Activated CD8-positive, alpha-beta memory T cell treated with anti-CD3 and anti-CD28 coated beads, Interleukin-2, amount 50 U/mL, for 48 hours (primary cell): ENCODE results near the gene MPPED1.

ENCODE experiments used
- DNase-seq: peaks from one replicate; pipeline ENCODE4 v3.0.0-alpha.2; 2020

Gene MPPED1

GRCh38 chr22:43449831-43450225, 38.0 kb downstream of the MPPED1 start:
- no peak for DNase-seq

GRCh38 chr22:43451371-43452050, 39.7 kb downstream of the MPPED1 start:
- DNase-seq, result no peak

GRCh38 chr22:43455846-43456245, 44.0 kb downstream of the MPPED1 start:
- DNase-seq, result no peak

- no peak for DNase-seq
These were observed 45.2 kb downstream of the MPPED1 start for GRCh38 chr22:43457002-43457401.

GRCh38 chr22:43462701-43463100, 50.9 kb downstream of the MPPED1 start:
- no peak for DNase-seq

- no peak for DNase-seq
These were observed 53.0 kb downstream of the MPPED1 start for GRCh38 chr22:43464809-43465208.

GRCh38 chr22:43465291-43466015, 53.6 kb downstream of the MPPED1 start:
- no peak for DNase-seq

- no peak for DNase-seq
These were observed 54.9 kb downstream of the MPPED1 start for GRCh38 chr22:43466710-43467109.

- DNase-seq, result no peak
These were observed 55.6 kb downstream of the MPPED1 start for GRCh38 chr22:43467216-43467940.

GRCh38 chr22:43470253-43470652, 58.4 kb downstream of the MPPED1 start:
- no peak for DNase-seq

GRCh38 chr22:43470941-43471585, 59.2 kb downstream of the MPPED1 start:
- DNase-seq, result no peak

GRCh38 chr22:43471606-43472135, 59.9 kb downstream of the MPPED1 start:
- no peak for DNase-seq

GRCh38 chr22:43473031-43473430, 61.2 kb downstream of the MPPED1 start:
- DNase-seq, result no peak

- DNase-seq, result no peak
These were observed 61.6 kb downstream of the MPPED1 start for GRCh38 chr22:43473441-43473840.

- no peak for DNase-seq
These were observed 62.6 kb downstream of the MPPED1 start for GRCh38 chr22:43474161-43475101.

GRCh38 chr22:43475549-43476076, 63.8 kb downstream of the MPPED1 start:
- no peak for DNase-seq

GRCh38 chr22:43476341-43476740, 64.5 kb downstream of the MPPED1 start:
- DNase-seq, result no peak

- DNase-seq, result no peak
These were observed 65.2 kb downstream of the MPPED1 start for GRCh38 chr22:43476751-43477725.

- no peak for DNase-seq
These were observed 66.2 kb downstream of the MPPED1 start for GRCh38 chr22:43477966-43478365.

GRCh38 chr22:43478621-43479300, 66.9 kb downstream of the MPPED1 start:
- no peak for DNase-seq
